HepG2 (cell line): ENCODE results near the gene PCNX1.

Source experiments
- BHLHE40 ChIP-seq: IDR thresholded peaks from 2 replicates; pipeline ENCODE4 v1.6.1; 2011; ENCODE audit warnings: low read length, improper control_type of control experiment
- CTCF ChIP-seq: sonication (generic); formaldehyde crosslinking; IDR thresholded peaks from 2 replicates; pipeline ENCODE4 v1.5.0; 2020; ENCODE audit warnings: mild to moderate bottlenecking, missing genetic modification reagents, moderate library complexity
- E2F5 ChIP-seq: sonication (generic); formaldehyde crosslinking; conservative IDR thresholded peaks from 2 replicates; pipeline ENCODE4 v1.4.0; 2020; ENCODE audit warnings: missing genetic modification reagents
- ERF ChIP-seq: IDR thresholded peaks from 2 replicates; pipeline ENCODE4 v1.6.1; 2018; ENCODE audit warnings: missing biosample characterization, missing genetic modification reagents
- GLI4 ChIP-seq: sonication (generic); formaldehyde crosslinking; IDR thresholded peaks from 2 replicates; pipeline ENCODE4 v1.5.1; 2020; ENCODE audit warnings: missing genetic modification reagents, mild to moderate bottlenecking, moderate library complexity, borderline replicate concordance
- IRF1 ChIP-seq: sonication (generic); formaldehyde crosslinking; IDR thresholded peaks from 2 replicates; pipeline ENCODE4 v1.4.0; 2020; ENCODE audit warnings: low read depth, mild to moderate bottlenecking, missing genetic modification reagents
- NFRKB ChIP-seq: fragments of 450-650 bp; IDR thresholded peaks from 2 replicates; pipeline ENCODE4 v1.6.1; 2017
- SRY ChIP-seq: sonication (generic); formaldehyde crosslinking; IDR thresholded peaks from 2 replicates; pipeline ENCODE4 v1.8.0; 2022; ENCODE audit warnings: mild to moderate bottlenecking, missing genetic modification reagents
- ZFP91 ChIP-seq: sonication (generic); formaldehyde crosslinking; IDR thresholded peaks from 2 replicates; pipeline ENCODE4 v1.9.0; 2022; ENCODE audit warnings: missing genetic modification reagents, mild to moderate bottlenecking, borderline replicate concordance
- ZNF577 ChIP-seq: sonication (generic); formaldehyde crosslinking; IDR thresholded peaks from 2 replicates; pipeline ENCODE4 v1.4.0; 2020; ENCODE audit warnings: mild to moderate bottlenecking, low read depth, missing genetic modification reagents, borderline replicate concordance
- ZNF678 ChIP-seq: sonication (generic); formaldehyde crosslinking; IDR thresholded peaks from 2 replicates; pipeline ENCODE4 v1.4.0; 2020; ENCODE audit warnings: mild to moderate bottlenecking, missing genetic modification reagents

- no peak for TF ChIP-seq NFRKB
- no peak for TF ChIP-seq CTCF
- TF ChIP-seq GLI4 (CRISPR knock-in tag) = no peak
- no peak for TF ChIP-seq ZNF577 (CRISPR knock-in tag)
- no peak for TF ChIP-seq BHLHE40
- no peak for TF ChIP-seq E2F5 (CRISPR knock-in tag)
- TF ChIP-seq ZNF678 (CRISPR knock-in tag) = no peak
- TF ChIP-seq ERF (CRISPR knock-in tag) = no peak
- TF ChIP-seq IRF1 = no peak
- no peak for TF ChIP-seq ZFP91 (CRISPR knock-in tag)
- TF ChIP-seq SRY (CRISPR knock-in tag) = no peak
Measured at GRCh38 chr14:70902184-70902583, 5.1 kb upstream of the PCNX1 start.
